ENCODE data around the gene SH3RF3. TPM values are rescaled to one million over a fixed set of nuclear protein-coding genes. Genes with fewer than 3 reads are reported as not detected.

The SH3RF3 gene
- total RNA-seq, 3 donors from 2014 or later (not counting 1 experiment from before 2014, with no cell fraction given): 0.23 to 0.61 (median 0.34) TPM

GRCh38 chr2:109270505-109271312 is 141.7 kb downstream of the SH3RF3 start:
- no peak for TF ChIP-seq CTCF (IDR thresholded peaks at IDR 0.05)
- H3K36me3 Mint-ChIP-seq: no peaks in the 10 kb centered on the region
- WGBS (ENCODE audit: insufficient coverage): 82% methylated on average over 16 of the region's 16 CpGs
- H3K27me3 ChIP-seq (ENCODE audit: control insufficient read depth, insufficient read depth, low read length): no peaks in the 10 kb centered on the region
- H3K4me3 Mint-ChIP-seq: no peak overlapping the region
- no peak overlapping the region for H3K27ac ChIP-seq (ENCODE audit: low read length)
- DNase-seq (no peak), ATAC-seq (no peak)
- H3K9me3 ChIP-seq (ENCODE audit: control insufficient read depth, insufficient read depth, low read length): no peaks in the 10 kb centered on the region
- peaks cover 2% of the 10 kb centered on the region for H3K4me1 ChIP-seq (ENCODE audit: control insufficient read depth, insufficient read depth, low read length)
- peaks cover 0 to 16% of the 10 kb centered on the region in 2 donors for H3K4me1 Mint-ChIP-seq
- H3K4me3 ChIP-seq (ENCODE audit: low read length): no peak overlapping the region
- H3K27me3 Mint-ChIP-seq (ENCODE audit: low read depth in 2 of 2): no peaks in the 10 kb centered on the region
- H3K27ac Mint-ChIP-seq: no peak overlapping the region
- no peaks in the 10 kb centered on the region for H3K36me3 ChIP-seq (ENCODE audit: control insufficient read depth, insufficient read depth, low read length)
- intact Hi-C loops (cut with micrococcal nuclease): no loop called here
- no peaks in the 10 kb centered on the region for H3K9me3 Mint-ChIP-seq

GRCh38 chr2:109271920-109272319 is 142.9 kb downstream of the SH3RF3 start:
- H3K27me3 Mint-ChIP-seq (ENCODE audit: low read depth in 2 of 2): no peaks in the 10 kb centered on the region
- no peak for ATAC-seq
- no peak overlapping the region for H3K4me3 Mint-ChIP-seq
- no peak for DNase-seq
- peaks cover 0 to 16% of the 10 kb centered on the region in 2 donors for H3K4me1 Mint-ChIP-seq
- intact Hi-C loops (cut with micrococcal nuclease): no loop called here
- Histone ChIP-seq H3K36me3 (ENCODE audit: control insufficient read depth, insufficient read depth, low read length) (no peaks in the 10 kb centered on the region), H3K27me3 (ENCODE audit: control insufficient read depth, insufficient read depth, low read length) (no peaks in the 10 kb centered on the region), H3K27ac (ENCODE audit: low read length) (no peak overlapping the region), H3K4me1 (ENCODE audit: control insufficient read depth, insufficient read depth, low read length) (peaks cover 2% of the 10 kb centered on the region), H3K4me3 (ENCODE audit: low read length) (no peak overlapping the region), H3K9me3 (ENCODE audit: control insufficient read depth, insufficient read depth, low read length) (no peaks in the 10 kb centered on the region)
- H3K27ac Mint-ChIP-seq: no peak overlapping the region
- no peaks in the 10 kb centered on the region for H3K36me3 Mint-ChIP-seq
- no peaks in the 10 kb centered on the region for H3K9me3 Mint-ChIP-seq
- no peak for TF ChIP-seq CTCF (IDR thresholded peaks at IDR 0.05)
- WGBS (ENCODE audit: insufficient coverage): 98% methylated on average over 3 of the region's 3 CpGs

- Histone ChIP-seq H3K27ac (ENCODE audit: low read length) (no peak overlapping the region), H3K36me3 (ENCODE audit: control insufficient read depth, insufficient read depth, low read length) (no peaks in the 10 kb centered on the region), H3K27me3 (ENCODE audit: control insufficient read depth, insufficient read depth, low read length) (no peaks in the 10 kb centered on the region), H3K9me3 (ENCODE audit: control insufficient read depth, insufficient read depth, low read length) (no peaks in the 10 kb centered on the region), H3K4me1 (ENCODE audit: control insufficient read depth, insufficient read depth, low read length) (peaks cover 2% of the 10 kb centered on the region), H3K4me3 (ENCODE audit: low read length) (no peak overlapping the region)
- DNase-seq (no peak), ATAC-seq (no peak)
- no peaks in the 10 kb centered on the region for H3K27me3 Mint-ChIP-seq (ENCODE audit: low read depth in 2 of 2)
- no peaks in the 10 kb centered on the region for H3K36me3 Mint-ChIP-seq
- peaks cover 0 to 12% of the 10 kb centered on the region in 2 donors for H3K4me1 Mint-ChIP-seq
- no peak for TF ChIP-seq CTCF (IDR thresholded peaks at IDR 0.05)
- H3K9me3 Mint-ChIP-seq: no peaks in the 10 kb centered on the region
- no peak overlapping the region for H3K27ac Mint-ChIP-seq
- intact Hi-C loops (cut with micrococcal nuclease): no loop called here
- 95% methylated on average over 15 of the region's 15 CpGs for WGBS (ENCODE audit: insufficient coverage)
- no peak overlapping the region for H3K4me3 Mint-ChIP-seq
These were observed 143.5 kb downstream of the SH3RF3 start for GRCh38 chr2:109272461-109272860.
